DMS 273 treated with DMSO at 0.1 percent for 48 hours (cell line): ENCODE measurements around the gene PPP1R8.
"Not testable (repeated sequence)": the region's sequence is repeated elsewhere in the genome, so short reads cannot be mapped to it uniquely, and the experiment has no call there.

ENCODE experiments used
- DNase-seq: peaks from one replicate; lab custom pipeline; 2025; lab: John Stamatoyannopoulos, UW

Gene PPP1R8

DNA sequence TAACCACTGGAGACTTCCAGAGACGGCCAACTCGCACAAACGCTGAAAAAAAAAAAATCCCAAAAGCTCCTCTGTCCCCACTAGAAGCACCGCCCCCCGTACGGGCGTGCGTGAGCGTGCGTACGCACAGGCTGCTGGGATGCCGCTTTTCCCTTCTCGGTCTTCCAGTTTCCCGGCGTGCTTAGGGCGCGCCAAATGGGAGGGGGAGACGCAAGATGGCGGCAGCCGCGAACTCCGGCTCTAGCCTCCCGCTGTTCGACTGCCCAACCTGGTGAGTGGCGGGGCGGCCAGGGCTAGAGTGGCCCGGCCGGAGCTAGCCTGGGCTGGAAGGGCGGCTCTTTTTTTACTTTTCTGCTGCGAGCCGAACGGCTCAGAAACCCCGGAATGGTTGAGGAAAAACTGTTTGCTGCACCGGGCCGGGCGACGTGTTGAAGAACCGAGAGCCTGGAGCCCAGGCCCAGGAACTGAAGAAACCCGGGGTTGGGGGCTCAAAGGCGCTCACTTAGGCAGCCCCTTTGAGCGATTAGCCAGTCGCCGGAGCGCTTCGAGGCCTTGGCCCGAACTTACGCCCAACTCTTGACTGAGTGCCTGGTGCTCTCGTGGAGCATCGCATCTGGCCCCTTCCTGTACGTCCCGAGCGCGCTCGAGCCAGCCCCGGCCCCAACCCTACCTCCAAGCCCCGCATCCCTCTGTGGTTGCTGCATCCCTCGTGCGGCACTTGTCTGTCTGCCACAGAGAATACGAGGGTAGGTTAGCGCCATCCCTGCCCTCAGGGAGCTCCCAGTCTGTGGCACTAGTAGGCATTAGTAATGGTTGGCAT lies at the start of gene PPP1R8:
Gene PPP1R8, plus strand, starts transcription at position 162 of the 820 bp plus-strand sequence. Its CDS starts 54 bp downstream, at position 216.
- DNase-seq, result peak; percentile 91

DNA sequence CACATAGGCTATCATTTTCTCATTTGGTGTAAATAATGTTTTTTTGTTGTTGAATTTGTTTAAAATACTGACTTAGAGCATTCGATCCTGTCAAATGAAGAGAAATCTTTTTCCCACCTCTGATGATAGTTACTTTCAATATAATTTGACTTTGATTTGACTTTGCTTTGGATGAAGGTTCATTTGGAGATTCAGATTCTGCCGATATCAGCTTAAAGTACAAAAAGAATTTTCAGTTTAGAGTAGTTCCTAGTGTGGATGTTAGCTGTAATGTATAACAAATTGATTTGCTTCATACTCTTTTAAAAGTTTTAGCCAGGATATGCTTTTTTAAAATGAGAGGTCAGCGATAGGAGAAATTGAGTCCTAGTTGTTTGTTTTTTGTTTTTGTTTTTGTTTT lies 47.6 kb upstream of the PPP1R8 start:
- no peak for DNase-seq

- no peak for DNase-seq
These were observed 45.9 kb upstream of the PPP1R8 start for GRCh38 chr1:27784700-27785099.

DNA sequence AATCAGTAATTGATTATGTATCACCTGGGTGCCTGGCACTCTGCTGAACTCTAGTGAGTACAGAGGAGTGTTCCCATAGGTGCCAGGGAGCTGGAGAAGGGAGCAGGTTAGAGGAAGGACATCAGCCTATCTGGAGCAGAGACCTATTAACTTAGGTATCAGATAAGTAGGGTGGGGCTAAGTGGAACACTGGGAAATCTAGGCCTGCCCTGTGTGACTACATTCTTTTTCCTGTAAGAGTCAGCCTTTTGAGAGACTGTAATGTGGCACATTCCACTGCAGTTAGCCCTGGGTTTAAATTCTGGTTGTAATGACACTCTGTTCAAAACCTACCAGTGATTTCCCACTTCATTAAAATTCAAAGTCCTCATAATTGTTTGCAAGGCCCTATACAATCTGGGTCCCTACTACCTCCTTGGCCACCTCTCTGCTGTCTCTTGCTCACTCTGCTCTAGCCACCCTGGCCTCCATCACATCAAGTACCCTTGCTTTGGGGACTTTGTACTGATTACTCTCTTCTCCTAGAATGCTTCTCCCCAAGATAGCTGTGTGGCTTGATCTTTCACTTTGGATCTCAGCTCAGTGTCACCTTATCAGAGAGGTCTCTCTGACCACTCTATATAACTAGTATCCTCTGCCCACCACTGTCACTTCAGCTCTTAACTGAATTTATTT lies 44.7 kb upstream of the PPP1R8 start:
- no peak for DNase-seq

DNA sequence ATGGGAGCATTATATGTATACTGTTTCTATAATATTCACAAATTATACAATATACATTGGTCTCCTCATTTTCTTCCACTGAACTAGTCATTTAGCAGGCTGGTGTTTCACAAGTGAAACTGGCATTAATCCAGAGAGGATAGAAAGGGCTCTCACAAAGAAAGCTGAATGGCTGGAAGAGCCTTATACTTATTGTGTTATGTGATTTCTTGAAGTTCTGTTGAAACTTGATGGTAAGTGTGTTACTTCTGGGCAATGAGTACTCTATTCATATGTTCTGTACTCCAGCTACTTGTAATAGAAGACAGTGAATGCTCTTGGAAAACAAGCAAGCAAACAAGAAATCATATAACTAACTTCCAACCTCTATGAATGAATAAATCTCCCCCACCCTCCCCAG lies 42.7 kb upstream of the PPP1R8 start:
- DNase-seq, result no peak

DNA sequence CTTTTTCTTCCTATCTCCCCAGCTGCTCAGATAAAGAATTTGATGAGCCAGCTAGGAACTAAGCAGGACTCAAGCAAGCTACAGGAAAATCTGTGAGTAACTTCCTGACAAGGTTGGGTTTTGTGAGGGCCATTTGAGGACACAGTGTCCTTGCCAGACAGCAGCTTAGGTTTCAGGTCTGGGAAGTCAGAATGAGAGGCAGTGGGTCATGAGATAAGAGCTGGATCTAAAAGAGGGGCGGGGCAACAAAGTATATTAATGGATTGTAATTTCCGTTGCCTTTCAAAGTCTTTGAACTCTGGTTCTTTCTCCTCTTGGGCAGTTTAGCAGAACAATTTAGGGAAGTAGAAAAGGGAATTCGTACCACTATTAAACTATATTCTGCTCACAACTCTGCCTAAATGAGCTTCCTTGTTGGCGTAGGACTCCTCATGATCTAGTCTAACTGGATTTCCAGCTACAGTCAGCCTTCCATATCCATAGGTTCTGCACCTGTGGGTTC lies 41.0 kb upstream of the PPP1R8 start:
- DNase-seq, result no peak

- not testable (repeated sequence) for DNase-seq
These were observed 40.3 kb upstream of the PPP1R8 start for GRCh38 chr1:27790270-27790669.

GRCh38 chr1:27795601-27796000 lies 35.0 kb upstream of the PPP1R8 start:
- DNase-seq, result no peak

GRCh38 chr1:27804791-27805190 lies 25.8 kb upstream of the PPP1R8 start:
- DNase-seq, result no peak

- DNase-seq, result no peak
These were observed 23.8 kb upstream of the PPP1R8 start for GRCh38 chr1:27806758-27807157.

DNA sequence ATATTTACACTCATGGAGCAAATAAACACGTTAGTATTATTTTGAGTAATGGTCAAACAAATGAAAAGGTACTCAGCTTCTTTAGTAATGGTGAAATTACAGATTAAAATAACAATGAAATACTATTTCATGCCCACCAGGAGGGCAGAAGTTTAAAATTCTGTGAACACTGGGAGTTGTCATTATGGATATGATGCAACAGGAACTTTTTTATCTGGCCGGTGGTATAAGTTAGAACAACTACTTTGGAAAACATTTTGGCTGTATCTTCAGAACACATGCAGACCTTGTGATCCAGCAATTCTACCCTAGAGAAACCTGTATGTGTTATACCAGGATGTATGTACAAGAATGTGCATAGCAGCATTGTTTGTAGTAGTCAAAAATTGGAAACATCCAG lies 23.2 kb upstream of the PPP1R8 start:
- no peak for DNase-seq

GRCh38 chr1:27808131-27808530 lies 22.5 kb upstream of the PPP1R8 start:
- DNase-seq, result not testable (repeated sequence)

GRCh38 chr1:27809883-27810282 lies 20.7 kb upstream of the PPP1R8 start:
- no peak for DNase-seq

- no peak for DNase-seq
These were observed 18.7 kb upstream of the PPP1R8 start for GRCh38 chr1:27811741-27812500.

DNA sequence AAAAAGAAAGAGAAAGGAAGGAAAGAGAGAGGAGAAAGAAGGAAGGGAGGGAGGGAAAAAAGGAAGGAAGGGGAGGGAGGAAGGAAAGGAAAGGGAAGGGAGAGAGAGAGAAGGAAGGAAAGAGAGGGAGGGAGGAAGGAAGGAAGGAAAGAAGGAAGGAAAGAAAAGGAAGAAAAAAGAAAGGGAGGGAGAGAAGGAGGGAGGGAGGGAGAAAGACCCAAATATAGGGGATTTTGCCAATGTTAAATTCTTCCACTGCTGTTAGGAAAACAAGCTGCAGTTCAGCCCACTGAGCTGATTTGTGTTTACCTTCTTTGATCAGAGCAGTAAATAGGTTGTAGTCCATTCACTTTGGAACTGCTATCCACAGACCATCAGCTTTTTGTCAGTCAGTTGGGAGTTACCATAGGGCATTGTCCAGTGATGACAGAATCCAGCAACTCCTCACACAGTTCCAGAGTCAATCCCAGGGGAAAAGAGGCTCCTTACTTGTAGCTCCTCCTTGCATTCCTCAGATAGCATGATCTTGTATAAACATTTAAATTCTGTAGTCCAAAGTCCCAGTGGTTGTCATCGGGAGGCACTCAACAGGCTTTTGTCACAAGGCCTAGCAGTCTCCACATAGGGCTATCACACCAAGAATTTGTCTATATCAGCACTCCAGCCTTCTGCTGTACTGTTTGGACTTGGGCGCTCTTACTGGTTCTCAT lies 13.5 kb upstream of the PPP1R8 start:
- DNase-seq, result no peak

- DNase-seq, result no peak
These were observed 8.7 kb upstream of the PPP1R8 start for GRCh38 chr1:27821761-27822315.

GRCh38 chr1:27823784-27824183 lies 6.8 kb upstream of the PPP1R8 start:
- no peak for DNase-seq

- no peak for DNase-seq
These were observed 6.2 kb upstream of the PPP1R8 start for GRCh38 chr1:27824411-27824810.

DNA sequence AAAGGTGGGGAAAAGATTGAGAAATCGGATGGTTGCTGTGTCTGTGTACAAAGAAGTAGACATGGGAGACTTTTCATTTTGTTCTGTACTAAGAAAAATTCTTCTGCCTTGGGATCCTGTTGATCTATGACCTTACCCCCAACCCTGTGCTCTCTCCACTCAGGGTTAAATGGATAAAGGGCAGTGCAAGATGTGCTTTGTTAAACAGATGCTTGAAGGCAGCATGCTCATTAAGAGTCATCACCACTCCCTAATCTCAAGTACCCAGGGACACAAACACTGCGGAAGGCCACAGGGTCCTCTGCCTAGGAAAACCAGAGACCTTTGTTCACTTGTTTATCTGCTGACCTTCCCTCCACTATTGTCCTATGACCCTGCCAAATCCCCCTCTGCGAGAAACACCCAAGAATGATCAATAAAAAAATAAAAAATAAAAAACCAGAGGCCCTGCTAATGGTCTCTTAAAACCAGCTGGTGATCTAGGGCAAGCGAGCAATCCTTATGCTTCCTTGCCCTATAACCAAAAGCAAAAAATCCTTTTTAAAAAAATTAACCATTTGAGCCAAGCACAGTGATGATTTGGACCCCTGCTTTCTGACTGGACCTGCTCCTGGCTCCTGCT lies 1.1 kb upstream of the PPP1R8 start:
- not testable (repeated sequence) for DNase-seq

- no peak for DNase-seq
These were observed 1.2 kb downstream of the PPP1R8 start for GRCh38 chr1:27831568-27832410.
